WTC11 (cell line): ENCODE results near the gene BICD1. TPM values are rescaled to one million over a fixed set of nuclear protein-coding genes. Genes with fewer than 3 reads are reported as not detected.

Experiments
- ATAC-seq: fragments of 200-7000 bp; cut with Tn5 transposase; 2 replicates; pipeline ENCODE4 v1.10.0; 2021; ENCODE audit warnings: mild to moderate bottlenecking, moderate library complexity
- CTCF ChIA-PET: fragments of 300-600 bp; sonication (Branson Sonifier 250); formaldehyde crosslinking; loops from one replicate; lab custom pipeline; 2021; ENCODE audit warnings: antibody characterized with exemption; lab: Charles Lee
- POLR2A ChIA-PET: fragments of 350-600 bp; sonication (Branson Sonifier 250); formaldehyde crosslinking; loops from one replicate; lab custom pipeline; 2021; ENCODE audit warnings: antibody characterized with exemption; lab: Charles Lee
- DNase-seq: peaks from one replicate; pipeline ENCODE4 v3.0.0; 2021; ENCODE audit warnings: low spot score
- H3K27ac Mint-ChIP-seq: 2 replicates; pipeline ENCODE4 v1.8.0; 2021; ENCODE audit warnings: mixed read lengths
- H3K27me3 Mint-ChIP-seq: 2 replicates; pipeline ENCODE4 v1.8.0; 2021; ENCODE audit warnings: low read depth, mild to moderate bottlenecking, moderate library complexity, mixed read lengths
- H3K36me3 Mint-ChIP-seq: 2 replicates; pipeline ENCODE4 v1.8.0; 2021; ENCODE audit warnings: mixed read lengths
- H3K4me1 Mint-ChIP-seq: 2 replicates; pipeline ENCODE4 v1.8.0; 2022; ENCODE audit warnings: mixed read lengths
- H3K4me3 Mint-ChIP-seq: 2 replicates; pipeline ENCODE4 v1.8.0; 2021; ENCODE audit warnings: mild to moderate bottlenecking, moderate library complexity, mixed read lengths
- H3K9me3 Mint-ChIP-seq: 2 replicates; pipeline ENCODE4 v1.8.0; 2021; ENCODE audit warnings: mixed read lengths
- FOXP1 ChIP-seq: sonication (generic); formaldehyde crosslinking; IDR thresholded peaks from 2 replicates; pipeline ENCODE4 v1.8.0; 2022; ENCODE audit warnings: missing genetic modification reagents, mild to moderate bottlenecking, moderate library complexity, borderline replicate concordance
- GRHL2 ChIP-seq: fragments of 250-450 bp; sonication (Bioruptor Pico); IDR thresholded peaks from 2 replicates; pipeline ENCODE4 v1.8.0; 2022; ENCODE audit warnings: mild to moderate bottlenecking, moderate library complexity; ENCODE audit not compliant: insufficient replicate concordance, severe bottlenecking
- TCF7 ChIP-seq: sonication (generic); formaldehyde crosslinking; IDR thresholded peaks from 2 replicates; pipeline ENCODE4 v1.8.0; 2022; ENCODE audit warnings: mild to moderate bottlenecking, low read depth, missing genetic modification reagents, moderate library complexity
- TEAD4 ChIP-seq: sonication (generic); formaldehyde crosslinking; IDR thresholded peaks from 2 replicates; pipeline ENCODE4 v1.8.0; 2022; ENCODE audit warnings: mild to moderate bottlenecking, missing genetic modification reagents
- TP53 ChIP-seq: sonication (generic); formaldehyde crosslinking; IDR thresholded peaks from 2 replicates; pipeline ENCODE4 v1.8.1; 2023; ENCODE audit warnings: mild to moderate bottlenecking, missing genetic modification reagents
- ZNF396 ChIP-seq: fragments of 250-450 bp; sonication (Bioruptor Pico); IDR thresholded peaks from 2 replicates; pipeline ENCODE4 v1.8.0; 2021; ENCODE audit warnings: mild to moderate bottlenecking, moderate library complexity, borderline replicate concordance
- ZNF423 ChIP-seq: fragments of 250-450 bp; sonication (Bioruptor Pico); IDR thresholded peaks from 2 replicates; pipeline ENCODE4 v2.1.2; 2022; ENCODE audit warnings: mild to moderate bottlenecking, moderate library complexity
- total RNA-seq: library from RNA; stranded (reverse); gene quantifications from 3 replicates; pipeline ENCODE4 v1.2.3, GENCODE V29; 2021
- TF ChIP-seq, protein P1 (sequence below): sonication (generic); formaldehyde crosslinking; IDR thresholded peaks from 2 replicates; pipeline ENCODE4 v1.8.1; 2023; ENCODE audit warnings: mild to moderate bottlenecking, missing genetic modification reagents, moderate library complexity
- TF ChIP-seq, protein P2 (sequence below): sonication (generic); formaldehyde crosslinking; IDR thresholded peaks from 2 replicates; pipeline ENCODE4 v1.8.0; 2023; ENCODE audit warnings: missing genetic modification reagents, mild to moderate bottlenecking, borderline replicate concordance
- TF ChIP-seq, protein P3 (sequence below): sonication (generic); formaldehyde crosslinking; IDR thresholded peaks from 2 replicates; pipeline ENCODE4 v1.8.0; 2022; ENCODE audit warnings: mild to moderate bottlenecking, missing genetic modification reagents
- TF ChIP-seq, protein P4 (sequence below): fragments of 250-450 bp; sonication (Bioruptor Pico); conservative IDR thresholded peaks from 2 replicates; pipeline ENCODE4 v1.9.0; 2021; ENCODE audit warnings: mild to moderate bottlenecking
- TF ChIP-seq, protein P5 (sequence below): sonication (generic); formaldehyde crosslinking; IDR thresholded peaks from 2 replicates; pipeline ENCODE4 v1.8.1; 2022; ENCODE audit warnings: mild to moderate bottlenecking, moderate library complexity, missing genetic modification reagents
- TF ChIP-seq, protein P6 (sequence below): sonication (generic); formaldehyde crosslinking; IDR thresholded peaks from 2 replicates; pipeline ENCODE4 v1.8.0; 2022; ENCODE audit warnings: mild to moderate bottlenecking, missing genetic modification reagents
- TF ChIP-seq, protein P7 (sequence below): sonication (generic); formaldehyde crosslinking; IDR thresholded peaks from 2 replicates; pipeline ENCODE4 v1.8.1; 2023; ENCODE audit warnings: mild to moderate bottlenecking, missing genetic modification reagents
- TF ChIP-seq, protein P8 (sequence below): fragments of 250-450 bp; sonication (Bioruptor Pico); IDR thresholded peaks from 2 replicates; pipeline ENCODE4 v1.9.0; 2021; ENCODE audit warnings: moderate library complexity, mild to moderate bottlenecking, inconsistent platforms, borderline replicate concordance

Gene BICD1
- total RNA-seq, 1 experiment from 2014 or later: 69.4 TPM

DNA sequence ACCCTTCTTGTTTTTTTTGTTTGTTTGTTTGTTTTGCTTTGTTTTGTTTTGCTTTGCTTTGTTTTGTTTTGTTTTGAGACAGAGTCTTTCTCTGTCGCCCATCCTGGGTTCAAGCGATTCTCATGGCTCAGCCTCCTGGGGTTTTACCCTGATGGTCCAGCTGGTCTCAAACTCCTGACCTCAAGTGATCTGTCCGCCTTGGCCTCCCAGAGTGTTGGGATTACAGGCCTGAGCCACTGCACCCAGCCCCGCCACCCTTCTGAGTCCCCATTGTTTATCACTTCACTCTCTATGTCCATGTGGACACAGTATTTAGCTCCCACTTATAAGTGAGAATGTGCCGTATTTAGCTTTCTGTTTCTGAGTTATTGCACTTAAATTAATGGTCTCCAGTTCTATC, 36.9 kb upstream of the BICD1 start:
- CTCF ChIA-PET: interaction anchor here (1.0 kb wide), 1 partner anchor 9 kb away, joined by 3 read pairs; no protein-coding TSS in a partner anchor

DNA sequence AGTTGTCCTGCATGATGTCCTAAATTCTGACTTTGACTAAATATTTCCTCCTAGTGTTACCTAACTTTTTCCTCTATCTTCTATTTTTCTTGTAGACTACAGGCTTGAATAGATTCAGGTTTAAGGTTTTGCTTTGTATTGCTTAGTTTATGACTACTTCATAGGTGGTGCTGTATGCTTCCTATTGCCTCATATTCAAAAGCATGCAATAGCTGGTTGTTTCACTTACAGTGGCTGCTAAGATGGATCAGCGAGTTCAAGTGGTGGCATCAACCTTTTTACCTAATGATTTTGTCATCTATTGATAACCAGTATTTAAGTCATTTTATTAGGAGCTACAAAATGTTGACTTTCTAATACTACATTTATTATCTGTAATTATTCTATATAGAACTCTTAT, 36.3 kb upstream of the BICD1 start:
- TF ChIP-seq, protein P1, sequence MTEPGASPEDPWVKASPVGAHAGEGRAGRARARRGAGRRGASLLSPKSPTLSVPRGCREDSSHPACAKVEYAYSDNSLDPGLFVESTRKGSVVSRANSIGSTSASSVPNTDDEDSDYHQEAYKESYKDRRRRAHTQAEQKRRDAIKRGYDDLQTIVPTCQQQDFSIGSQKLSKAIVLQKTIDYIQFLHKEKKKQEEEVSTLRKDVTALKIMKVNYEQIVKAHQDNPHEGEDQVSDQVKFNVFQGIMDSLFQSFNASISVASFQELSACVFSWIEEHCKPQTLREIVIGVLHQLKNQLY (CRISPR knock-in tag): no peak
- TF ChIP-seq, protein P2, sequence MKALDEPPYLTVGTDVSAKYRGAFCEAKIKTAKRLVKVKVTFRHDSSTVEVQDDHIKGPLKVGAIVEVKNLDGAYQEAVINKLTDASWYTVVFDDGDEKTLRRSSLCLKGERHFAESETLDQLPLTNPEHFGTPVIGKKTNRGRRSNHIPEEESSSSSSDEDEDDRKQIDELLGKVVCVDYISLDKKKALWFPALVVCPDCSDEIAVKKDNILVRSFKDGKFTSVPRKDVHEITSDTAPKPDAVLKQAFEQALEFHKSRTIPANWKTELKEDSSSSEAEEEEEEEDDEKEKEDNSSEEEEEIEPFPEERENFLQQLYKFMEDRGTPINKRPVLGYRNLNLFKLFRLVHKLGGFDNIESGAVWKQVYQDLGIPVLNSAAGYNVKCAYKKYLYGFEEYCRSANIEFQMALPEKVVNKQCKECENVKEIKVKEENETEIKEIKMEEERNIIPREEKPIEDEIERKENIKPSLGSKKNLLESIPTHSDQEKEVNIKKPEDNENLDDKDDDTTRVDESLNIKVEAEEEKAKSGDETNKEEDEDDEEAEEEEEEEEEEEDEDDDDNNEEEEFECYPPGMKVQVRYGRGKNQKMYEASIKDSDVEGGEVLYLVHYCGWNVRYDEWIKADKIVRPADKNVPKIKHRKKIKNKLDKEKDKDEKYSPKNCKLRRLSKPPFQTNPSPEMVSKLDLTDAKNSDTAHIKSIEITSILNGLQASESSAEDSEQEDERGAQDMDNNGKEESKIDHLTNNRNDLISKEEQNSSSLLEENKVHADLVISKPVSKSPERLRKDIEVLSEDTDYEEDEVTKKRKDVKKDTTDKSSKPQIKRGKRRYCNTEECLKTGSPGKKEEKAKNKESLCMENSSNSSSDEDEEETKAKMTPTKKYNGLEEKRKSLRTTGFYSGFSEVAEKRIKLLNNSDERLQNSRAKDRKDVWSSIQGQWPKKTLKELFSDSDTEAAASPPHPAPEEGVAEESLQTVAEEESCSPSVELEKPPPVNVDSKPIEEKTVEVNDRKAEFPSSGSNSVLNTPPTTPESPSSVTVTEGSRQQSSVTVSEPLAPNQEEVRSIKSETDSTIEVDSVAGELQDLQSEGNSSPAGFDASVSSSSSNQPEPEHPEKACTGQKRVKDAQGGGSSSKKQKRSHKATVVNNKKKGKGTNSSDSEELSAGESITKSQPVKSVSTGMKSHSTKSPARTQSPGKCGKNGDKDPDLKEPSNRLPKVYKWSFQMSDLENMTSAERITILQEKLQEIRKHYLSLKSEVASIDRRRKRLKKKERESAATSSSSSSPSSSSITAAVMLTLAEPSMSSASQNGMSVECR (CRISPR knock-in tag): no peak
- TF ChIP-seq, protein P3, sequence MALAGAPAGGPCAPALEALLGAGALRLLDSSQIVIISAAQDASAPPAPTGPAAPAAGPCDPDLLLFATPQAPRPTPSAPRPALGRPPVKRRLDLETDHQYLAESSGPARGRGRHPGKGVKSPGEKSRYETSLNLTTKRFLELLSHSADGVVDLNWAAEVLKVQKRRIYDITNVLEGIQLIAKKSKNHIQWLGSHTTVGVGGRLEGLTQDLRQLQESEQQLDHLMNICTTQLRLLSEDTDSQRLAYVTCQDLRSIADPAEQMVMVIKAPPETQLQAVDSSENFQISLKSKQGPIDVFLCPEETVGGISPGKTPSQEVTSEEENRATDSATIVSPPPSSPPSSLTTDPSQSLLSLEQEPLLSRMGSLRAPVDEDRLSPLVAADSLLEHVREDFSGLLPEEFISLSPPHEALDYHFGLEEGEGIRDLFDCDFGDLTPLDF (CRISPR knock-in tag): no peak
- TF ChIP-seq, protein P4, sequence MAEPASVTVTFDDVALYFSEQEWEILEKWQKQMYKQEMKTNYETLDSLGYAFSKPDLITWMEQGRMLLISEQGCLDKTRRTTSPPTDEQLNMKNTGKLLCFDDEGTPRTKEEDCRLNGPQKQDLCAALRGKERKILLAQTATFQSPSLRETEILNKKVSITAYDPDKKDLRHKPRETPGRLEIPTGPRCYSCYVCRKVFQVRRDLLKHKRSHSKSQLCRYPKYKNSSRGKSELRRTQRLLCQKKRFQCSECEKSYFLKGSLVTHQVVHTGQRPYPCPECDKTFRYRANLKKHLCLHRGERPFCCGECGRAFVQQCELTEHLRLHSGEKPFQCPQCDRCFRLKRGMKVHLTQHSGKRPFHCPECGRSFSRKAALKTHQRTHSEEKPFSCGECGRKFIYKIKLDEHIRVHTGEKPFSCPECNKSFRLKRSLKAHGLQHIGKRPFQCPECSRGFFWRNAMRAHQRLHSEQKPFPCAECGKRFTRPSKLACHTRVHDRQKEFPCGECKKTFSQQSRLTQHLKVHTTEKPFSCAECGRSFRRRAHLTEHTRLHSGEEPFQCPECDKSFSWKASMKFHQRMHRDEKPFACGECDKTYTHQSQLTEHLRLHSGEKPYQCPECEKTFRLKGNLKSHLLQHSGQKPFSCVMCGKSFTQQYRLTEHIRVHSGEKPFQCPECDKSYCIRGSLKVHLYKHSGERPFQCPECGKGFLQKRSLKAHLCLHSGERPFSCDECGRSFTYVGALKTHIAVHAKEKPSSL (CRISPR knock-in tag): no peak
- TF ChIP-seq ZNF423 (CRISPR knock-in tag) (no peak), TP53 (no peak), TCF7 (CRISPR knock-in tag) (no peak), ZNF396 (CRISPR knock-in tag) (no peak)
- TF ChIP-seq, protein P5, sequence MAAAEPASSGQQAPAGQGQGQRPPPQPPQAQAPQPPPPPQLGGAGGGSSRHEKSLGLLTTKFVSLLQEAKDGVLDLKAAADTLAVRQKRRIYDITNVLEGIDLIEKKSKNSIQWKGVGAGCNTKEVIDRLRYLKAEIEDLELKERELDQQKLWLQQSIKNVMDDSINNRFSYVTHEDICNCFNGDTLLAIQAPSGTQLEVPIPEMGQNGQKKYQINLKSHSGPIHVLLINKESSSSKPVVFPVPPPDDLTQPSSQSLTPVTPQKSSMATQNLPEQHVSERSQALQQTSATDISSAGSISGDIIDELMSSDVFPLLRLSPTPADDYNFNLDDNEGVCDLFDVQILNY: no peak
- TF ChIP-seq, protein P6, sequence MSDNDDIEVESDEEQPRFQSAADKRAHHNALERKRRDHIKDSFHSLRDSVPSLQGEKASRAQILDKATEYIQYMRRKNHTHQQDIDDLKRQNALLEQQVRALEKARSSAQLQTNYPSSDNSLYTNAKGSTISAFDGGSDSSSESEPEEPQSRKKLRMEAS (CRISPR knock-in tag): no peak
- CTCF ChIA-PET: interaction anchor here (1.0 kb wide), 1 partner anchor 10 kb away, joined by 3 read pairs; no protein-coding TSS in a partner anchor
- peaks cover 18% of the 10 kb centered on the region for H3K9me3 Mint-ChIP-seq
- no peak overlapping the region for H3K27ac Mint-ChIP-seq
- DNase-seq: no peak
- peaks cover 19% of the 10 kb centered on the region for H3K4me1 Mint-ChIP-seq
- H3K27me3 Mint-ChIP-seq: no peaks in the 10 kb centered on the region
- H3K4me3 Mint-ChIP-seq: no peak overlapping the region
- H3K36me3 Mint-ChIP-seq: peaks cover 18% of the 10 kb centered on the region
- POLR2A ChIA-PET: no interaction called here
- no peak for ATAC-seq

More for the DNA sequence above, 36.9 kb upstream of the BICD1 start:
- DNase-seq: no peak
- Mint-ChIP-seq H3K27ac (no peak overlapping the region), H3K4me3 (no peak overlapping the region)
- no peak for TF ChIP-seq FOXP1 (CRISPR knock-in tag)
- TF ChIP-seq, protein P7, sequence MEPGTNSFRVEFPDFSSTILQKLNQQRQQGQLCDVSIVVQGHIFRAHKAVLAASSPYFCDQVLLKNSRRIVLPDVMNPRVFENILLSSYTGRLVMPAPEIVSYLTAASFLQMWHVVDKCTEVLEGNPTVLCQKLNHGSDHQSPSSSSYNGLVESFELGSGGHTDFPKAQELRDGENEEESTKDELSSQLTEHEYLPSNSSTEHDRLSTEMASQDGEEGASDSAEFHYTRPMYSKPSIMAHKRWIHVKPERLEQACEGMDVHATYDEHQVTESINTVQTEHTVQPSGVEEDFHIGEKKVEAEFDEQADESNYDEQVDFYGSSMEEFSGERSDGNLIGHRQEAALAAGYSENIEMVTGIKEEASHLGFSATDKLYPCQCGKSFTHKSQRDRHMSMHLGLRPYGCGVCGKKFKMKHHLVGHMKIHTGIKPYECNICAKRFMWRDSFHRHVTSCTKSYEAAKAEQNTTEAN (CRISPR knock-in tag): no peak
- TF ChIP-seq TP53: no peak
- TF ChIP-seq, protein P8, sequence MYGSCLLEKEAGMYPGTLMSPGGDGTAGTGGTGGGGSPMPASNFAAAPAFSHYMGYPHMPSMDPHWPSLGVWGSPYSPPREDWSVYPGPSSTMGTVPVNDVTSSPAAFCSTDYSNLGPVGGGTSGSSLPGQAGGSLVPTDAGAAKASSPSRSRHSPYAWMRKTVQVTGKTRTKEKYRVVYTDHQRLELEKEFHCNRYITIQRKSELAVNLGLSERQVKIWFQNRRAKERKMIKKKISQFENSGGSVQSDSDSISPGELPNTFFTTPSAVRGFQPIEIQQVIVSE: no peak
- TF ChIP-seq GRHL2 (CRISPR knock-in tag): no peak
- no peak for TF ChIP-seq TEAD4 (CRISPR knock-in tag)
- TF ChIP-seq, all 79 proteins: peak for 0
- Mint-ChIP-seq H3K9me3 (peaks cover 18% of the 10 kb centered on the region), H3K27me3 (no peaks in the 10 kb centered on the region), H3K4me1 (peaks cover 12% of the 10 kb centered on the region), H3K36me3 (peaks cover 18% of the 10 kb centered on the region)
- no peak for ATAC-seq
- POLR2A ChIA-PET: interaction anchor here (0.5 kb wide), 1 partner anchor 1384 kb away, joined by 3 read pairs; no protein-coding TSS in a partner anchor
